Stimulated activated CD4-positive, alpha-beta T cell treated with anti-CD3 and anti-CD28 coated beads, TNF-alpha, amount 100 ng/mL, for 4 hours (primary cell): ENCODE results near the gene SDC3.

Experiments used
- DNase-seq, 3 experiments: peaks; one replicate each; pipeline ENCODE4 v3.0.0-alpha.2; 2020; ENCODE audit warnings: low read depth in 3 of 3

SDC3 gene

DNA sequence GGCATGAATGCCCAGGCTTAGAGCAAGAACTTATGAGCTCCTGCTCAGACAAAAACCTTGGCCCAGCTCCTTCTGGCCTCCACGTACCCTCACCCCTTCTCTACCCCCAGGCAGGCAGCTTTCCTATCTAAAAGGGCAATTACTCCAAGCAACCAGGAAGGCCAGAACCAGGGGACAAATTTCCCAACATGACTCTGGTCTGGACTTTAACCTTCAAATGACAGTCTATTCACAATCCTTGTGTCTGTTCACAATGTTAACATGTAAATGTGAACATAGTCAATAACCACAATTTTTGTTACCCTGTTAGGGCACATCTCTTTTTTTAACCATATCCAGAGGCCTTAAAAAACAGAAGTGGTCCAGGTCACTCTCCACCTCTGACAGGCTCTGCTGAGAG lies 86.6 kb downstream of the SDC3 start:
- no peak for DNase-seq

DNA sequence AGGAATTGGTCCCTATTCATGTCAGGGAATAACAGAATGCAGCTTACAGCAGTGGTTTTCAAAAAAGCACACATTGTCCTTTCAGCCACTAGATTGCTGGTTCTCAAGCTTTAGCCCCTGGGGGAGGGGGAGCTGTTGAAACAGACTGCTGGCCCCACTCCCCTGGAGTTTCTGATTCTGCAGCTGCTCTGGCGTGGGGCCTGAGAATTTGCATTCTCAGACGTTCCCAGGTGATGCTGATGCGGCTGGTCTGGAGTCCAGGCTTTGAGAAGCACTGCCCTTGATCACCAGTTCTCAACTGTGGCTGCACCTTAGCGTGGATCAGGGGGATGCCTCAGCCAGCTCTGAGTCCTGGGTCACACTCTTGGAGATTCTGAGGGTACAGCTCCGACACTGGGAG lies 88.3 kb downstream of the SDC3 start:
- DNase-seq: no peak
